Memory B cell (primary cell): Measurements from ENCODE around the gene RNFT2.

ENCODE experiments used
- ATAC-seq: fragments of 150-1000 bp; cut with Tn5 transposase; 2 replicates; pipeline ENCODE4 v1.10.0; 2021; ENCODE audit warnings: low read depth, mild to moderate bottlenecking, moderate library complexity
- DNase-seq, 2 donors: peaks; one replicate each; pipeline ENCODE4 v3.0.0; 2022; ENCODE audit warnings: low spot score in 2 of 2
- H3K27ac Mint-ChIP-seq: one replicate; pipeline ENCODE4 v1.8.0; 2022; ENCODE audit warnings: mild to moderate bottlenecking, moderate library complexity, mixed read lengths
- H3K27me3 Mint-ChIP-seq: one replicate; pipeline ENCODE4 v1.8.0; 2022; ENCODE audit warnings: mixed read lengths
- H3K36me3 Mint-ChIP-seq: one replicate; pipeline ENCODE4 v1.8.0; 2022; ENCODE audit warnings: mild to moderate bottlenecking, mixed read lengths
- H3K4me1 Mint-ChIP-seq: one replicate; pipeline ENCODE4 v1.8.0; 2022; ENCODE audit warnings: mixed read lengths
- H3K4me3 Mint-ChIP-seq: one replicate; pipeline ENCODE4 v1.8.0; 2022; ENCODE audit warnings: mild to moderate bottlenecking, moderate library complexity, mixed read lengths
- H3K9me3 Mint-ChIP-seq: one replicate; pipeline ENCODE4 v1.8.0; 2022; ENCODE audit warnings: mixed read lengths

The RNFT2 gene

DNA sequence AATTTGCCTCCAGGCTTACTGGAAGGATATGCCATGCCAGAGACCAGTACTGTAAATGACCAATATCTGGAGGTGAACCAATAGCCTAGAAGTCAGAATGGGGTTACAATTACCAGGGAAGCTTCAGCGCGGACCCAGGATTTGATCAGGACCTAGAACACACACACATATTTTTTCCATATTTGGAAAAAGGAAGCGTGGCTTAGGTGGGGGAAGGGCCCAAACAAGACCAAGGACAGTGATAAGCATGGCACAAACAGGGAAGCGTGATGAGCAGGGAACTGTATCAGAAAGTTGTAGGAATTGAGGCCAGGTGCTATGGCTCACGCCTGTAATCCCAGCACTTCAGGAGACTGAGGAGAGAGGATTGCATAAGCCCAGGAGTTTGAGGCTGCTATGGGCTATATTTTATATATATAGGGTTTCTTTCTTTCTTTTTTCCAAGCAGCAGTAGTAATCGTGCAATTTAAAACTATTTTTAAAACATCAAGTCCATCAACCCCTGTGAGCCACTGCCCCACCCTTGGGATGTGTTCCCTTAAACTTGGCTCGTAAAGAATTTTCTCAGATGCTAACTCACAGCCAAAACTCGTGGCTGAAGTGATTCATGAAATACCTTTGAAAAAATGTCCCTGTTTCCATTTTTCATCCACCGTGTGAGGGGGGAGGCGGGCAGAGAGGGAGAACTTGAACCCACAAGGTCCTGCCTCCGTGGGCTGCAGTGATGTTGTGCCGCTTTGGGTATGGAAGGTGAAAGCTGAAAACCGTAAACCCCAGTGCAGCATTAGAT, 126.5 kb downstream of the RNFT2 start:
- ATAC-seq (no peak), DNase-seq (no peak)
- Mint-ChIP-seq H3K4me3 (no peak overlapping the region), H3K27ac (no peak overlapping the region), H3K27me3 (no peaks in the 10 kb centered on the region), H3K36me3 (no peaks in the 10 kb centered on the region), H3K9me3 (no peaks in the 10 kb centered on the region), H3K4me1 (peaks cover 27% of the 10 kb centered on the region)

DNA sequence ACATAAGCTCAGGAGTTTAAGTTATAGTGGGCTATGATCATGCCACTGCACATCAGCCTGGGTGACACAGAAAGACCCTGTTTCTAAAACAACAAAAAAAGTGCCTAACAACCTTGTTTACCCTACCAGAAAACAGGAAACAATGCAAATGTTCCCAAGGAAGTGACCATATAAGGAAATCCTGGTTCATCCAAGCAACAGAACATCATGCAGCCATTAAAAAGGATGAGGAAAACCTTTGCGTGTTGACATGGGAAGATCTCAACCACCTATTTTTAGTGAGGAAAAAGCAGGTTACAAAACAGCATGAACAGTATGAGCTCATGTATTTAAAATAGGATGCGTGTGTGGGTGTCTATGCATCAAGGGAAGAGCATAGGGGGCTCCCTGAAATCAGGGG, 129.4 kb downstream of the RNFT2 start:
- no peaks in the 10 kb centered on the region for H3K27me3 Mint-ChIP-seq
- DNase-seq: no peak
- no peak overlapping the region for H3K27ac Mint-ChIP-seq
- H3K9me3 Mint-ChIP-seq: no peaks in the 10 kb centered on the region
- no peaks in the 10 kb centered on the region for H3K36me3 Mint-ChIP-seq
- no peak for ATAC-seq
- no peak overlapping the region for H3K4me3 Mint-ChIP-seq
- H3K4me1 Mint-ChIP-seq: peaks cover 6% of the 10 kb centered on the region

DNA sequence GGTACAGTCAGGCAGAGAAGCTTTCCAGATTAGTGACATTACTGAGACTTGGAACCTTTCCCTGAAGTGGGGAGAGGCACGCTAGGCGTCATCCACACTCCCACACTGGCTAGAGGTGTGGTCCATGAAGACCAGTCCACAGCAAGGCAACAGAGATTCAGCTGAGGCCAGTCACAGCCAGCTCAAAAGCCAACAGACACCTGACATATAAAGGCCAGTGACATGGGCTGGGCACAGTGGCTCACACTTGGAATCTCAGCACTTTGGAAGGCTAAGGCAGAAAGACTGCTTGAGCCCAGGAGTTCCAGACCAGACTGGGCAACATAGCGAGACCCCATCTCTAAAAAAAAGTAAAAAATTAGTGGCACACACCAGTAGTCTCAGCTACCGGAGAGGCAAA, 132.2 kb downstream of the RNFT2 start:
- DNase-seq: no peak
- Mint-ChIP-seq H3K4me1 (peaks cover 7% of the 10 kb centered on the region), H3K36me3 (no peaks in the 10 kb centered on the region), H3K27ac (no peak overlapping the region), H3K27me3 (peaks cover 1% of the 10 kb centered on the region), H3K9me3 (no peaks in the 10 kb centered on the region), H3K4me3 (no peak overlapping the region)
- ATAC-seq: no peak

DNA sequence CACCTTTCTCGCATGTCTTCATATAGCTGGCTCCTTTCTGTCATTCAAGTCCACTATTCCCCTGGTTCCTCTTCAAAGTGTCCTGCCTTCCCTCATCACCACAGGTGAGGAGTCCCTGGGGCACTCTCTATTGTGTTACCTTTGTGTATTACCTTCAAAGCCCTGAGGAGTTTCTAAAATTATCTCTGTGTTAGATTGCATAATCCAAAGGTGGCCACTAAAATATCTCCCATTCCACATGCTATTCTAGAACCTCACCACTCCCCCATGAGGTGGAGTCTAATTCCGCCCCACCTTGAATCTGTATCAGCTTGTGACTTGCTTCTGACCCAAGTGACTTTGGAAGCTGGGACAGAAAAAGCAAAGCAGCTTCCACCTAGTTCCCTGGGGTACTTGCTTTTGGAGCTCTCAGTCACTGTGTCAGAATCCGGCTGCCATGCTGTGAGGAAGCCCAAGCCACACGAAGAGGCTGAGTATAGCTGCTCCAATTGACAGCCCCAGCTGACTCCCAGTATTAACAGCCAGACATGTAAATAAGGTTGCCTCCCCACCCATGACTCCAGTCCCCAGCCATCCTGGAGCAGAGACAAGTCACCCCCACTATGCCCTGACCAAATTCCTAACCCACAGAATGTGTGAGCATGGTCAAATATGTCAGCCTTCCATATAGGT, 136.3 kb downstream of the RNFT2 start:
- Mint-ChIP-seq H3K36me3 (no peaks in the 10 kb centered on the region), H3K9me3 (no peaks in the 10 kb centered on the region), H3K4me3 (no peak overlapping the region), H3K27me3 (peaks cover 7% of the 10 kb centered on the region), H3K4me1 (peaks cover 12% of the 10 kb centered on the region), H3K27ac (no peak overlapping the region)
- DNase-seq: no peak
- ATAC-seq: no peak

DNA sequence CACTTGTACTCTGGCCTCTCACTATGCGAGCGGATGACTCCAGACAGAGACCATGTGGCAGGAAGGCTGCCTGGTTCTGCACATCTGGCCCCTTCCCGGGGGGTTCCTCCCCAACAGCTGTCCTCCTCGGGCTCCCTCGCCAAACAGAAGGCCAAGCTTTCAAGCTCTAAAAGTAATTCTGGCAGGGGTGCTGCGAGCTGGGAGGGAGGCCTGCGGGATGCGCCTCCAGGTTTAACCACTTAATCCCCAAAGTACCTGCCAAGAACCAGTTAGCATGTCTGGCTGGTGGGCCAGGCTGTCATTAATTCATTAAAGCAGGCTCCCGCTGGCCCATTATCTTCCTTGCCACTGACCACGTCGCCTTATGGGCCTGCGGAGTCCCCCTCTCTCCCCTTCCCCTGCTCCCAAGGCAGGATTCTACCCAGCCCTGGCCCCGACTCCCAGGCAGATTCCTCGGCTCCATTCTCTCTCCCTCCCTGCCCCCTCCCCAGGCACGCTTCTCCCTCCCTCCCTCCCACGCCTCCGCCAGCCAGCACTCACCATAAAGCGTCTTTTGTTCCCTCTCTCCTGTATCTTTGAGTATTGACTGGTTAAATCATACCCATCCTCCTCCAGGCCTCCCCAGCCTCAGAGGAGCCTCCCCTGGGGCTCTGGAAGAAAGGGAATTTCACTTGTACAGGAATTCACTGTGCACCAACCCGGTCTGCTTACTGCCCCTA, 138.2 kb downstream of the RNFT2 start:
- no peaks in the 10 kb centered on the region for H3K36me3 Mint-ChIP-seq
- H3K27ac Mint-ChIP-seq: peak overlapping the region; percentile 18
- ATAC-seq (no peak), DNase-seq (no peak)
- no peaks in the 10 kb centered on the region for H3K9me3 Mint-ChIP-seq
- H3K27me3 Mint-ChIP-seq: peaks cover 15% of the 10 kb centered on the region
- H3K4me1 Mint-ChIP-seq: peaks cover 22% of the 10 kb centered on the region
- no peak overlapping the region for H3K4me3 Mint-ChIP-seq

DNA sequence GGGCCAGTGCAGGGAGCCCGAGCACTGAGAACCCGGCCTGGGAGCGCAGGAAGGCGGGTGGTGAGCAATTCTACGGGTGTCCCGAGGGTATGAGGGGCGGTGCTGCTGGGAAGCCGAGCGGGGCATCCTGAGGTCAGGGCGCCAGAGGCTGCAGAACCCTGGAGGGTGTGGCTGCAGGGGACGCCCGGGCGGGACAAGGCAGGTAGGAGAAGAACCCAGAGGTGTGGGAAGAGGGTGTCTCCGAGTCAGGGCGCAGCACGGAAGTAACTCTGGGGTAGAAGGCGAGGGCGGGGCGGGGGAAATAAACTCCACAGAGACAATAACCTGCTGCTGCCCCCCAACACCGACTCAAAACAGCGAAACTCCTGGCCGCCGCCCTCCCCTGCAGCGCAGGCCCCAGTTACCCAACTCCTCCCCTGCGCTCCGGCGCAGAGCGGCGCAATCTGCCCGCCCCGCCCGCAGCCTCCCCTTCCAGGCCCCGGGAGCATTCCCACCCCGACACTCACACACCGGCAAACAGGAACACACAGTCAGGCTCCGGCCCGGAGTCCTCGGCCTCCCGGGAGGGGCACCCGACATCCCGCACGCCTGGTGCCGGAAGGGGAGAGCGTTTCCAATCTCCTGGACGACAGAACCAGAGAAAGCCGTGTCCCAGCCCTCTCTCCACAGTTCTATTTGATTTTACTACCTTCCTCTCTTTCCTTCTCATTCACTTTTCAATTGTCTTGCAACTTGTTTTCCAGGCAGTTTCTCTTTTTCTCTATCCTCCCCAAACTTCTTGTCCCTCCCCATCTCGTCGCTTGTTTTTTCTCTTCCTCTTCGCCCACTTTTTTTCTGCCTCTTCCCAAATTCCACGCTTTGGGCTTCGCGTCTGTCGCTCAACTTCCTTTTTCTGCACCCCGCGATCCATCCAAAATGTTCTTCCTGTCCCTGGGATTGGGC, 140.7 kb downstream of the RNFT2 start:
- no peak for DNase-seq
- peaks cover 30% of the 10 kb centered on the region for H3K4me1 Mint-ChIP-seq
- peaks cover 15% of the 10 kb centered on the region for H3K27me3 Mint-ChIP-seq
- peak overlapping the region; percentile 64 for H3K27ac Mint-ChIP-seq
- no peaks in the 10 kb centered on the region for H3K36me3 Mint-ChIP-seq
- peak overlapping the region; percentile 93 for H3K4me3 Mint-ChIP-seq
- ATAC-seq: no peak
- H3K9me3 Mint-ChIP-seq: no peaks in the 10 kb centered on the region

DNA sequence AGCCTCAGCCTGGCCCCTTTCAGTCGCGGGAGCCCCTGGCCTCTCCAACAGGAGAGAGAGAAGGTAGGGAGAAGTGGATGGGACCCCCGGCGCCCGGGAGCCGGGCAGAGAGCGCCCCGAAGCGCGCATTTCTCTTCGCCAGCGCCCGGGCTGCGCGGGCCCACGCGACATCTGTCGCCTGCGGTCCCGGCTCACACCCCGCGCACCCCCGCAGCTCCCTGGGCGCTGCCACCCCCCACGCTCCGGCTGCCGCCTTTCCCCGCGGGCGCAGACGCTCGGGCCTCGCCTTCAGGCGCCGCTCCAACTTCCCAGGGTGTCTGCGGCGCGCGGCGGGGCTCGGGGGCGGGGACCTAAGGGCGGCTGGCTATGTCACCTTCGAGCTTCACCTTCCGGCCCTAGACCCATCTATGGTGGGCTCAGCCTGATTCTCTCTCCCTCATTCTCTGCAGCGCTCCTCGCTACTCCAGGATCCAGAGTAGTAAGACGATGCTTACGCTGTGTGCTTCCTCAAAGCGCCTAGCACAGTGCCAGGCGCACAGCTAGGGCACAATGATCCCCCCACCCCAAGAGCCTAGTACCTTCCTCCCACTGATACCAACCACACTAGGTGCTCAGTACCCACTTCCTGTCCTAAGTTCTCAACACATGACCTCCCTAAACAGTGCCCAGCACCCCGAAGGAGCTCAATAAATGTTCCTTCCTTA, 141.5 kb downstream of the RNFT2 start:
- Mint-ChIP-seq H3K36me3 (no peaks in the 10 kb centered on the region), H3K9me3 (no peaks in the 10 kb centered on the region), H3K27ac (peak overlapping the region; percentile 64), H3K27me3 (peaks cover 13% of the 10 kb centered on the region), H3K4me1 (peaks cover 30% of the 10 kb centered on the region), H3K4me3 (peak overlapping the region; percentile 93)
- DNase-seq: peak in 1 of 2 donors; percentile 23
- peak; percentile 4 for ATAC-seq

DNA sequence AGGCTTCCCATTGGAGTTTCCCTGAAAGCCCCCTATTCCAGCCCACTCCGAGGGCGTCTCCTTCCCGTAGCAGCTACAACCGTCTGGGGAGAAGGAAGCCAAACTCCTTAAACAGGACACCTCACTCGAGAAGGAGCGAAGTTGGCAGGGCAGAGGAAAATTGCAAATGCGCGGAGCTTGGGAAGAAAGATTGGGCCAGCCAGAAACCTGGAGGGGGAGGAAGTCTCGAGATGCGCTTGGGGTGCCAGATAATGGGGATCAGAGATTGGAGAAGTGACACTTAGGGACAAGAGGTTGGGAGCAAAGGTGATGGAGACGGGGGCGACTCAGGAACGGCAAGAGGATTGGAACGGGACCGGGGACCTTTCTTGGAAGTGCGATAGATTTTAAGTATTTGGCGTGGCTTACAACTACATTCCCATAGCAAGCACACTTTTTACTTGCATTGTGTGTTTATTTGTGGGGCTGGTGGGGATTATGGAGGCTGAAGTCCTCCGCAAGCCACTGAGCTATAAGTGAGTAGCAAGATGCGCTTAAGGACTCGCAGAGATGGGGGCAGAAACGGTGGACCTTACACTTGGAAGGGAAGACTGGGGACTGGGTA, 142.2 kb downstream of the RNFT2 start:
- no peaks in the 10 kb centered on the region for H3K36me3 Mint-ChIP-seq
- peaks cover 30% of the 10 kb centered on the region for H3K4me1 Mint-ChIP-seq
- DNase-seq (peak in 1 of 2 donors; percentile 24), ATAC-seq (no peak)
- peak overlapping the region; percentile 93 for H3K4me3 Mint-ChIP-seq
- peak overlapping the region; percentile 64 for H3K27ac Mint-ChIP-seq
- peaks cover 13% of the 10 kb centered on the region for H3K27me3 Mint-ChIP-seq
- H3K9me3 Mint-ChIP-seq: no peaks in the 10 kb centered on the region

DNA sequence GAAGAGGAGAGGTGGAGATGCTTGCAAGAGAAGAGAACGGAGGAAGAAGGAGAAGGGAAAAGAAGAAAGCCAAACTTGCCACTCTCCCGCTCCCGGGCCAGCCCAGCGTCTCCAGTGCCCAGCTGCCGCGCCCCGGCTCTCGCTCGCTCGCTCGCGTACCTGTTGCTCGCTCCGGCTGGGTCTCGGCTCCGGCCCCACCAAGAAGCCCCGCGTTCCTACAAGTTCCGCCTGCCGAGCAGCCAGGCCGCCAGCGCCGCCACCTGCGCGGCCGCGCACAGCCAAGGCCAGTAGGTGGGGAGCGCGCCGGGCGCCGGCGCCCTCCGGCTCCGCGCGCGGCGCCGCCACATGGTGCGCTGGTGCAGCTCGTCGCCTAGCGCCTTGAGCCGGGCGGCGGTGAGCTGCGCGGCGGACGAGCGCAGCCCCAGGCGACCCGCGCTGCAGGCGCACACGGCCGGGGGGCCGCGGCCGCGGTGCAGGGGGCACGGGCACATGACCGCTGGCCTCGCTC, 142.8 kb downstream of the RNFT2 start:
- Mint-ChIP-seq H3K27me3 (peaks cover 13% of the 10 kb centered on the region), H3K36me3 (no peaks in the 10 kb centered on the region), H3K4me3 (peak overlapping the region; percentile 93), H3K4me1 (peaks cover 30% of the 10 kb centered on the region), H3K27ac (peak overlapping the region; percentile 64), H3K9me3 (no peaks in the 10 kb centered on the region)
- peak; percentile 49 to 57 for DNase-seq
- peak; percentile 80 for ATAC-seq

DNA sequence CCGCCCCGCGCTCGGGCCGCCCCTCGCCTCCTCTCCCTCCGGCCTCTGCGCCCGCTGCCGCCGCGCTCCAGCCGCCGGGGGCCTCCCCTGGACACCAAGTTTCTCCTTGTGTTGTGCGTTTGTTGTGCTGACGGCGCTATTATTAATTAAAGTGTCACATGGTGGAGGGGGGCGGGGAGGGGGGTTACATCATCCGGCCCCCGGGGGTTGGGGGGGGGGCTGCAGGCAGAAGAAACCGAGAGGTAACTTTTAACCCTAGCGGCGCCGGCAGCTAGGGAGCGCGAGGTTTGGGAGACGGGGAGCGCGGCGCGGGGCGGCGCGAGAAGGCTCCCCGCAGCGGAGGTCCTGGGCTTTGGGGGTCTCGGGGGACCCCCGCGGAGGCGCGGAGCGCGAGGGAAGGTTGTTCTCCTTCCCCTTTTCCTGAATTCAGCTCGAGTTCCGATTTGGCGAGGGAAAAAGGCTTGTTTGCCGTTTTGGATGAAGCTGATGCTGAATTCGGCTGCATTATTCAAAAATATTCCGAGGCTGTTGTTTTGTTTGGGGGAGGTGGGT, 143.3 kb downstream of the RNFT2 start, which contains the start of gene HRK:
Gene HRK (minus strand): TSS at position 117 of the 552 bp plus-strand sequence. CDS start 134 bp downstream, outside the sequence.
- Mint-ChIP-seq H3K27ac (peak within 1 kb of the TSS; percentile 64), H3K9me3 (no peaks in the 10 kb centered on the region), H3K27me3 (peaks cover 13% of the 10 kb centered on the region), H3K36me3 (no peaks in the 10 kb centered on the region), H3K4me3 (peak within 1 kb of the TSS; percentile 93), H3K4me1 (peaks cover 30% of the 10 kb centered on the region)
- DNase-seq: peak in 1 of 2 donors; percentile 22
- ATAC-seq: peak; percentile 20

DNA sequence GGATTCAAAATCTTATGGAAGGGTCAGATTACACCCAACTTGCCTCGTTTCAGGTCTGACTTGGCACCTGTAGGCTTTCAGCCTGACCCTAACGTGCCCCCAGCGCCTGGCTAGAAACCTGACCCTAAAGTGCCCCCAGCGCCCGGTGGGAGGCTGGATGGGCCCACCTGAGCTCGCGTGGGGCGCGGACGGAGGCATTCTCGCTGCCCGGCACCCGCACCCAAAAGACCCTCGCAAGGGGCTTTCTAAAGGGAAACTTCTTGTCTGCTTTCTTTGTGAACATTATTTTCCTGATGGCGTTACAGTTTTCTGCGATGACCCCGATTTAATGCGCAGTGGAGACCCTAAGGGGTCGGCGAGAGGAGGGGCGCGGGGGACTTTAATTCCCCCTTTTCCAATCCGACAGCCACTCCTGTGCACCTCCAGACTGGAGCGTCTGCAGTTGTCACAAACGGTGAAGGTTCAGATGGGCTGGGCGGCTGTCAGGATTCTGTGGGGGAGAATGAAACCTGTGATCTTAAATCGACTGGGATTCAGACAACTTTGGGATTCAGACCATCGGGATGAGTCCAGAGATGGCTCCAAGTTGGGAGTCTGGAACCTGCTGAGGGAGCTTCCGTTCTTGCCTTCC, 143.9 kb downstream of the RNFT2 start:
- peaks cover 30% of the 10 kb centered on the region for H3K4me1 Mint-ChIP-seq
- H3K4me3 Mint-ChIP-seq: peak overlapping the region; percentile 76
- H3K9me3 Mint-ChIP-seq: no peaks in the 10 kb centered on the region
- H3K36me3 Mint-ChIP-seq: no peaks in the 10 kb centered on the region
- no peak for ATAC-seq
- no peak for DNase-seq
- peak overlapping the region; percentile 64 for H3K27ac Mint-ChIP-seq
- H3K27me3 Mint-ChIP-seq: peaks cover 14% of the 10 kb centered on the region

DNA sequence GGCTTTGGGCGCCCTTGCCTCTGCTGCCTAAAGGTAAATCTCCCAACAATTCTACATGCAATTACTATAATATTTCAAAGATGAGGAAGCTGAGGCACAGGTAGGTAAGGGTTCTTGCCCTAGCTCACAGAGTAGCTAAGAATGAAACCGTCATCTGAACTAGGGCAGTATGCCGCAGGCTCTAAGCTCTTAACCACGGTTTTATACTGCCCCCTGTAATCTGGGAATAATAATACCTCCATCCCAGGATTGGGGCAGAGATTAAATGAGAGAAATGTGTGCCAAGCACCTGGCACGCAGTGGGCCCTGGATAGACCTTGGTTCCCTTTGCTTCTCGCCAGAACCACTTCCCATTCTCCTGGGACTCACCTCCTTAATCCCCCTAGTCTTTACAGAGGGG, 144.6 kb downstream of the RNFT2 start:
- Mint-ChIP-seq H3K4me3 (peak overlapping the region; percentile 76), H3K27ac (peak overlapping the region; percentile 64), H3K27me3 (peaks cover 14% of the 10 kb centered on the region)

More for the DNA sequence above, 144.6 kb downstream of the RNFT2 start:
- Mint-ChIP-seq H3K4me1 (peaks cover 30% of the 10 kb centered on the region), H3K9me3 (no peaks in the 10 kb centered on the region), H3K36me3 (no peaks in the 10 kb centered on the region)
- ATAC-seq (peak; percentile 44), DNase-seq (peak in 1 of 2 donors; percentile 26)
